GM08714 (cell line): Measurements from ENCODE around the gene CD79A.
"Not testable (repeated sequence)": the region's sequence is repeated elsewhere in the genome, so short reads cannot be mapped to it uniquely, and the experiment has no call there.

ENCODE experiments used
- H3K4me3 ChIP-seq: fragments of 200-500 bp; sonication (Bioruptor generic); 2 replicates; pipeline ENCODE4 v1.5.1; 2014; ENCODE audit warnings: mild to moderate bottlenecking, low read length, inconsistent platforms
- ZNF274 ChIP-seq: IDR thresholded peaks from 2 replicates; pipeline ENCODE4 v1.6.1; 2012; ENCODE audit warnings: mild to moderate bottlenecking, low read depth, low read length

The CD79A gene

GRCh38 chr19:41870401-41870873 is 6.6 kb upstream of the CD79A start:
- no peak overlapping the region; the same call in 1 of the 2 replicates for H3K4me3 ChIP-seq
- no peak for TF ChIP-seq ZNF274

- no peak overlapping the region; the same call in 1 of the 2 replicates for H3K4me3 ChIP-seq
- TF ChIP-seq ZNF274, result no peak
Observed at GRCh38 chr19:41871573-41872383, 5.3 kb upstream of the CD79A start.

DNA sequence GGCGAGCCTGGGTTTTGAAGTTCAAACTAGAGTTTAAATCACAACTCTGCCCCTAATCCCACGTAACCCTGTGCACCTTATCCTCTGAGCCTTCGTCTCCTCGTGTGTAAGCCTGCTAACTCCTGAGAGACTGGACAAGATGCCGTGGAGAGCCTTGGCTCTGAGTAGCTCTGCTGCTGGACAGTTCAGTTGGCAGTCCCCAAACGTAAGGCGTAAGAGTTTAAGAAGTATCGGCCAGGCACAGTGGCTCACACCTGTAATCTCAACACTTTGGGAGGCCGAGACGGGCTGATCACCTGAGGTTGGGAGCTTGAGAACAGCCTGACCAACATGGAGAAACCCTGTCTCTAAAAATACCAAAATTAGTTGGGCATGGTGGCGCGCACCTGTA is 4.7 kb upstream of the CD79A start:
- H3K4me3 ChIP-seq, result no peak overlapping the region; the same call in 1 of the 2 replicates
- TF ChIP-seq ZNF274, result no peak

- TF ChIP-seq ZNF274, result no peak
Observed at GRCh38 chr19:41872775-41873647, 4.1 kb upstream of the CD79A start.

GRCh38 chr19:41875973-41876372 is 1.1 kb upstream of the CD79A start:
- not testable (repeated sequence) for H3K4me3 ChIP-seq

More at GRCh38 chr19:41872775-41873647, 4.1 kb upstream of the CD79A start:
- H3K4me3 ChIP-seq, result no peak overlapping the region

DNA sequence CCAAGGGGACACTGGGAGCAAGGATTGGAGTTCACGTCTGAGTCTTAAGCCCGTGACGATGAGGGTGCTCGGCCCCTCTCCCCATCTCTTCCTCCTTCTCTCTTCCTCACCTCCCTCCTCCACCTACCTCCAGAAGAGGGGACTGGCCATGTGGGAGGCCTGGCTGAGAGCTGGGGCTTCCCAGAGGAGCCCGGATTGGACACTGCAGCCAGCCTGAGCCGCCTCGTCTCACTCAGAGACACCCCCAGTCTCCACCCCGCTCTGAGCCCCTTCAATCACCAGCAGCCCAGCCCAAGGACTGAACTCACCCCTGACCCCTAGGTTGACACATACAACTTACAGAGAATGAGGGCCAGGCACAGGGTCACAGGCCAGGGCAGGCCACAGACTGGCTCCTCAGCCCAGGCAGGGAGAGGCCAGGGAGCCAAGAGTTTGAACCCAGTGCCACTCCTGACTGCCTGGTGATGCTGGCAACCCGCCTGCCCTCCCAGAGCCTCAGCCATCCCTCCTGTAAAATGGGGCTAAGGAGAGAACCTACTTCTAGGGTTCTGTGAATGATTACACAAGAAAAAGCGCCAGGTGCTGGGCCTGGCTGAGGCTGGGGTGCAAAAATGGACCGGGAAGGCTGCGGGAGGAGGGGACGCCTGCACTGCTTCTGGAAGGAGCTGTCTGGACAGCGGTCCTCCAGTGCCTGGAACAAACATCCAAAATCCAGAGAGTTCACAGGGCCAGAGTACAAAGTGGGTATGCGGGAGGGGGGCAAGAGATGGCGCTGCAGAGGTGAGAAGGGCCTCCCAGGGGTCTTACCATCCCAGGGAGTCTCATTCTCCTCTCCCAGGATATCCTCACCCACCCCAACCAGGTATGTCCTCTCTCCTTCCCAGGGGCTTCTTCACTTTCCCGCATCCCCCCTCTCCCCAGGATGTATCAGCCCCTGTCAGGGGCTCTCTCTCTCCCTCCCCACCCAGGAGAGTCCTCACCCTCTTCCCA is 1.1 kb downstream of the CD79A start:
- H3K4me3 ChIP-seq, result peak overlapping the region; percentile 71; the same call in 1 of the 2 replicates
- TF ChIP-seq ZNF274, result no peak

DNA sequence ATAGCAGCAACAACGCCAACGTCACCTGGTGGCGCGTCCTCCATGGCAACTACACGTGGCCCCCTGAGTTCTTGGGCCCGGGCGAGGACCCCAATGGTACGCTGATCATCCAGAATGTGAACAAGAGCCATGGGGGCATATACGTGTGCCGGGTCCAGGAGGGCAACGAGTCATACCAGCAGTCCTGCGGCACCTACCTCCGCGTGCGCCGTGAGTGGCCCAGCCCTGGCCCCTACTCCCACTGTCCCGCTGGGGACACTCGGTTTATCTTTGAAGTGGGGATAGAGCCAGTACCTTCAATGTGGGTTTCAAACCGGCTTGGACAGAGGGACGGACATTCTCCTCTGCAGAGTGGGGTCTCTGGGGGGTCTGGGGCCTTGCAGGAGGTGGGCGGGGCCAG is 2.0 kb downstream of the CD79A start:
- no peak for TF ChIP-seq ZNF274
- H3K4me3 ChIP-seq, result peak overlapping the region; percentile 3; the same call in 1 of the 2 replicates

DNA sequence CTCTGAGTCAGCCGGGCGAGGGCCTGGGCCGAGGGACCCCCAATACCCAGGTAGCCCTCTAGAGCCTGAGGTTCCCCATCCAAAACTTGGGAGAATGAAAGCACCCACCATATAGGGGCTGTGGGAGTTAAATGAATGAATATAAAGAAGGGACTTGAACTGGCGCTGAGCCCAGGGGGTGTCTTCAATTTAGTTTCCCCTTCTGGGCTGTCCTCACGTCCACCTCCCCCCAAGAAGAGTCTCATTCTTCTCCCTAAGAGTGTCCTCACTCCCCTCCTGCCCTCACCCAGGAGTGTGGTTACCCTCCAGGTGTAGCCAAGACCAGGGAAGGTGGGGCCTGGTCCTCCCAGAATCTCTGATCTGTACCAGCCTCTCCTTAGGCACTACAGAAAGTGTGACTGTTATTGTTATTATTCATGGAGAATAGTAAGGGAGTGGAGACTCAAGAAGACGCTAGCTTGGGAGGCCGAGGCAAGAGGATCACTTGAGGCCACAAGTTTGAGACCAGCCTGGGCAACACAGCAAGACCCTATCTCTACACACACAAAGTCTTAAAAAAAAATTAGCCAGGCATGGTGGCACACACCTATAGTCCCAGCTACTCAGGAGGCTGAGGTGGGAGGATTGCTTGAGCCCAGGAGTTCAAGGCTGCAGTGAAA is 2.7 kb downstream of the CD79A start:
- peak overlapping the region; percentile 3; the same call in 1 of the 2 replicates for H3K4me3 ChIP-seq

DNA sequence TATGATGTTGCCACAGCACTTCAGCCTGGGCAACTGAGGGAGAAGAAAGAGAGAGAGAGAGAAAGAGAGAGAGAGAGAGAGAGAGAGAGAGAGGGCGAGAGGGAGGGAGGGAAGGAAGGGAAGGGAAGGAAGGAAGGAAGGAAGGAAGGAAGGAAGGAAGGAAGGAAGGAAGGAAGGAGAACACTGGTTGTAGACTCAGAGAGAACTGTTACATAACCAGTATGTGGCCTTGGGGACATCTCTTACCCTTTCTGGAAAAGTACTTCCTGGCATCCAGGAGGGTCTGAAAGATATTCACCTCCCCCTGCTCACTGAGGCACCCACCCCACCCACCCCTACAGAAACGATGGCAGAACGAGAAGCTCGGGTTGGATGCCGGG is 3.2 kb downstream of the CD79A start:
- TF ChIP-seq ZNF274, result no peak
- H3K4me3 ChIP-seq, result no peak overlapping the region

More for the DNA sequence above, 2.7 kb downstream of the CD79A start:
- no peak for TF ChIP-seq ZNF274

DNA sequence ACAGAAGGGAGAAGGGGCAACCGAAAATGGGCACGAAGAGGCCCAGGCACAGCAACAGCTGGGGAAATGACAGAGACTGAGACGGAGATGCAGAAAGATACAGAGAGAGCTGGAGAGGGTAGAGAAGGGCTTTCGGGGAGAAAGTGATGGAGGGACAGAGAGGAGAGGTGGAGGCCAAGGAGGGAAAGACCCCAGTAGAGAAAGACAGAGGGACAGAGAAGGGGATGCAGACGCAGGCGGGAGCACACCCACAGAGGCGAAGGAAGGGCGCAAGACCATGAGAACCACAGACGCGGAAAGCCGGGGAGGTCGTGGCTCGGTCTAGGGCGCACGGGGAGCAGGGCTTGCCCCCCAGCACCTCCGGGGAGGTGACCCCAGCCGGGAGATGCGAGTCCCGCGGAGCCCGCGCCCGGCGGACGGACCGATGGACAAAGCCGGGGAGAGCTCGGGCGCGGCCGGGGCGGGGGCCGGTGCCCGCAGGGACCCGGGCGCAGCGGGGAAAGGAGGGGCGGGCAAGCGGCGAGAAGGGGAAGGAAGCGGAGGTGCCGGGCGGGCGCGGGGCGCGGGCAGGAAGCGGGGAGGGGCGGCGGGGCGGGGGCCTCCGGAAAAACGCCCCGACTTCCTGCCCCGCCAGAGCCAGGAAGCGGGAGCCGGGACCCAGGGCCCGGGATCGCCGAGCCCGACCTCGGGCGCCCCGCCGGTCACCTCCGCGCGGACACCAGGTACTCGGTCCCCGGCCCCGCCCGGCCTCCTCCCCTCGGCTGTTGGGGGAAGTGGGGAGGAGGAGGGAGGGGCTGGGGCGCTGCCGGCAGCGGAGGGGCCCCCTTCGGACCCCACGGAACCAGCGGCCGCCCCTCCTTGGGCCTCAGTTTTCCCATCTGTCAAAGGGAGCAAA is 5.7 kb downstream of the CD79A start, which contains the start of gene ARHGEF1:
ARHGEF1 (plus strand) TSS at position 617 of the 895 bp plus-strand sequence. CDS start 4,899 bp downstream, outside the sequence.
- peak within 1 kb of the TSS; percentile 91 for H3K4me3 ChIP-seq
- TF ChIP-seq ZNF274, result no peak

DNA sequence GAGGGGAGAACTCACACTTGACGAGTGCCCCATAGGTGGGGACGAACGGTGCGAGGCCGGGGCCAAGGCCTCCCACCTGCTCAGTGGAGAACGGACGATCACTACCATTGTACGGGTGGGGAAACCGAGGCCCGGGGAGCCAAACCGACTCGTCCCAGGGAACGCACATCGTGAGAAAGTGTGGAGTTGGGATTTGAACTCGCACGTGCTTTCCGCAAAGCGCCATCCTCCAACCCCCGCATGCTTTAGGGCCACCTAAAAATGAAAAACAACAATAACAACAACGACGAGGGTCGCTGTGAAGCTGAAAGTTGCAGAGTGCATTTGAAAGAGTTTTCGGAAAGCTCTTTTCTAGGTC is 6.4 kb downstream of the CD79A start:
- peak overlapping the region; percentile 91 for H3K4me3 ChIP-seq
- TF ChIP-seq ZNF274, result no peak
